Measurements from ENCODE around the gene SEC14L1. TPM values are rescaled to one million over a fixed set of nuclear protein-coding genes. Genes with fewer than 3 reads are reported as not detected.

The SEC14L1 gene
- total RNA-seq = 10 to 100 TPM; 97.3 to 98.5 TPM
- 23.0 TPM for polyA plus RNA-seq (2013, experiment 1 of 2)
- 26.8 TPM for polyA plus RNA-seq (2013, experiment 2 of 2)
- total RNA-seq = 17.2 to 117 (median 41.0) reads per million in 172 experiments

DNA sequence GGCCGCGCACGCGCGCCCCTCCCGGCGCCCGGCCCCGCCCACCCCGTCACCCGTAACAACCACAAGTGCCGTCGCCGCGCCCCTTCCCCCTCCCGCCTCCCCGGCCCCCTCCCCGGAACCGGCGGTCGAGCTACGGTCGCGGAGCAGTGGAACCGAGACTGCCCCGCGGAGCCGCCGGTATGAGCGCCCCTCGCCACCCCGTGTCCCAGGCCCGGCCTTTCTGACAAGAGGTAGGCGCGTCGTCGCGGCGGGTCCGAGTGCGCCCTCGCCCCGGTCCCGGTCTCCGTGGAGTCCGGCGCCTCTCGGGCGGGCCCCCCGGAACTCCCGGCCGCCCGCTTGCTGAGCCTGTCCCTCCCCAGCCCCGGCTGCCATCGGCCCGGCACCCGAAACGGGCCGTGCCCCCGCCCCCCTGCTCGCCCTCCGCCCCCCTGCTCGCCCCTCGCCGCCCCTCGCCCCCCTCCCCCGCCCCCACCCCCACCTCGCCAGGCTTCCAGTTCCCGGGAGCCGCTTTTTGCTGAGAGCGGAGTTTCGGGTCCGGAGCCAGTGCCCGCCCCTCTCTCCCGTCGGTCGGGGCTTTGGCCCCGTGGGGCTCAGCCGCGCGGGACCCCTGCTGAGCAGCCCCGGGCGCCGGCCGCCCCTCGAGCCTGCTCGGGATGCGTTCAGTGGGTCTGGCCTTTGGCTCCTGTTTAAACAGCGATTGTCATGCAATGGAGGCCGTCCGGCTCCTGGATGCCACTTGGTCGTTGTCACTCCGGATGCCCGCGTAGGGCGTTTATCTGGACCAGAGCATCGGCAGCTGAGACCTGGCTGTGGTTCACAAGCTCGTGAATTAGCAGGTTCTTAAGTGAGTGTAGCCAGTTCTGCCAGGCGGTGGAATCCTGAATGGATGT is at the start of gene SEC14L1:
TSS of gene SEC14L1 (plus strand) at position 92 of the 890 bp plus-strand sequence. CDS start 2,628 bp downstream, outside the sequence.
- Mint-ChIP-seq H3K27ac (peak within 1 kb of the TSS; percentile 95), H3K4me3 (peak within 1 kb of the TSS; percentile 98), H3K4me1 (ENCODE audit: low read depth) (peaks cover 68% of the 10 kb centered on the region), H3K27me3 (no peaks in the 10 kb centered on the region), H3K36me3 (ENCODE audit: low read depth) (peaks cover 53% of the 10 kb centered on the region), H3K9me3 (peaks cover 2% of the 10 kb centered on the region)
- Histone ChIP-seq H3K9me3 (ENCODE audit: control insufficient read depth in 1 of 2, insufficient read depth in 1 of 2, low read length in 2 of 2) (peaks cover 0 to 18% of the 10 kb centered on the region in 2 experiments), H3K36me3 (ENCODE audit: insufficient read depth, low read length) (peaks cover 18% of the 10 kb centered on the region), H3K27me3 (ENCODE audit: control insufficient read depth in 1 of 2, insufficient read depth in 2 of 2, low read length in 2 of 2) (no peaks in the 10 kb centered on the region), H3K4me1 (ENCODE audit: insufficient read depth, low read length) (peaks cover 54% of the 10 kb centered on the region), H3K4me3 (ENCODE audit: low read length) (peak within 1 kb of the TSS; percentile 74), H3K27ac (ENCODE audit: low read depth in 1 of 2, low read length in 2 of 2) (peak within 1 kb of the TSS; percentile 84 to 86)
- POLR2A ChIA-PET = interaction anchor here (0.6 to 3.4 kb wide), 26 partner anchors 10 to 985 kb away, joined by 3 to 58 read pairs (median 4); partner anchors contain the start of genes MFSD11, SRSF2 and TNRC6C
- TF ChIP-seq, protein P1, sequence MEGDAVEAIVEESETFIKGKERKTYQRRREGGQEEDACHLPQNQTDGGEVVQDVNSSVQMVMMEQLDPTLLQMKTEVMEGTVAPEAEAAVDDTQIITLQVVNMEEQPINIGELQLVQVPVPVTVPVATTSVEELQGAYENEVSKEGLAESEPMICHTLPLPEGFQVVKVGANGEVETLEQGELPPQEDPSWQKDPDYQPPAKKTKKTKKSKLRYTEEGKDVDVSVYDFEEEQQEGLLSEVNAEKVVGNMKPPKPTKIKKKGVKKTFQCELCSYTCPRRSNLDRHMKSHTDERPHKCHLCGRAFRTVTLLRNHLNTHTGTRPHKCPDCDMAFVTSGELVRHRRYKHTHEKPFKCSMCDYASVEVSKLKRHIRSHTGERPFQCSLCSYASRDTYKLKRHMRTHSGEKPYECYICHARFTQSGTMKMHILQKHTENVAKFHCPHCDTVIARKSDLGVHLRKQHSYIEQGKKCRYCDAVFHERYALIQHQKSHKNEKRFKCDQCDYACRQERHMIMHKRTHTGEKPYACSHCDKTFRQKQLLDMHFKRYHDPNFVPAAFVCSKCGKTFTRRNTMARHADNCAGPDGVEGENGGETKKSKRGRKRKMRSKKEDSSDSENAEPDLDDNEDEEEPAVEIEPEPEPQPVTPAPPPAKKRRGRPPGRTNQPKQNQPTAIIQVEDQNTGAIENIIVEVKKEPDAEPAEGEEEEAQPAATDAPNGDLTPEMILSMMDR (IDR thresholded peaks at IDR 0.05) = no peak
- CTCF ChIA-PET = interaction anchor here (2.8 kb wide), 1 partner anchor 53 kb away, joined by 19 read pairs; no protein-coding TSS in a partner anchor
- intact Hi-C loops (cut with DNase I, micrococcal nuclease) = loop anchor here (1.0 to 5.0 kb wide), 5 partner anchors 13 to 414 kb away; partner anchors contain the start of genes JMJD6 (in 1 of the 2) and METTL23 (in 1 of the 2)
- DNase-seq (peak in 13 of 14 experiments; percentile 4 to 60 (median 19)), ATAC-seq (ENCODE audit: poor library complexity) (no peak)

DNA sequence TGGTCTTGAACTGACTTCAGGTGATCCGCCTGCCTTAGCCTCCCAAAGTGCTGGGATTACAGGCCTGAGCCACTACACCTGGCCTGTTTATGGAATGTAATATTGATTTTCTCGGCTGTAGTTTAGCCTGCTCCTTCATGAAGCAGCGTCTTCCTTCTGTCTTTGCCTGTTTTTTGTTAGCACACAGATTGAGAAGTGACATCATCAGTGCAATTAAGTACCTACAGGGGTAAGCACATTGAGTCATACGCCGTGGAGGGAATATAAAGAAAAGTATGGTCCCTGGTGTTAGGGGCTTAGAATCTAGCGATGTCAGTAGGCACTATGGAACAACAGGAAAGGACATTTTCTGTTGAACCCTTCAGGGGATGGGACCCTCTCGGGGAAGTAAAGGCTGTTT is 48.7 kb upstream of the SEC14L1 start:
- Histone ChIP-seq H3K9me3 (ENCODE audit: control insufficient read depth in 1 of 2, insufficient read depth in 1 of 2, low read length in 2 of 2) (no peaks in the 10 kb centered on the region), H3K4me3 (ENCODE audit: low read length) (no peak overlapping the region), H3K36me3 (ENCODE audit: insufficient read depth, low read length) (peaks cover 57% of the 10 kb centered on the region), H3K4me1 (ENCODE audit: insufficient read depth, low read length) (peaks cover 37% of the 10 kb centered on the region), H3K27me3 (ENCODE audit: control insufficient read depth in 1 of 2, insufficient read depth in 2 of 2, low read length in 2 of 2) (no peaks in the 10 kb centered on the region), H3K27ac (ENCODE audit: low read depth in 1 of 2, low read length in 2 of 2) (no peak overlapping the region)
- POLR2A ChIA-PET = no interaction called here
- Mint-ChIP-seq H3K36me3 (ENCODE audit: low read depth) (peaks cover 83% of the 10 kb centered on the region), H3K4me3 (peak overlapping the region; percentile 18), H3K27me3 (no peaks in the 10 kb centered on the region), H3K9me3 (no peaks in the 10 kb centered on the region), H3K4me1 (ENCODE audit: low read depth) (peaks cover 47% of the 10 kb centered on the region), H3K27ac (peak overlapping the region; percentile 79)
- intact Hi-C loops (cut with DNase I, micrococcal nuclease) = no loop called here
- TF ChIP-seq, protein P1 (IDR thresholded peaks at IDR 0.05) = no peak
- CTCF ChIA-PET = no interaction called here
- ATAC-seq (ENCODE audit: poor library complexity) (no peak), DNase-seq (no peak)

DNA sequence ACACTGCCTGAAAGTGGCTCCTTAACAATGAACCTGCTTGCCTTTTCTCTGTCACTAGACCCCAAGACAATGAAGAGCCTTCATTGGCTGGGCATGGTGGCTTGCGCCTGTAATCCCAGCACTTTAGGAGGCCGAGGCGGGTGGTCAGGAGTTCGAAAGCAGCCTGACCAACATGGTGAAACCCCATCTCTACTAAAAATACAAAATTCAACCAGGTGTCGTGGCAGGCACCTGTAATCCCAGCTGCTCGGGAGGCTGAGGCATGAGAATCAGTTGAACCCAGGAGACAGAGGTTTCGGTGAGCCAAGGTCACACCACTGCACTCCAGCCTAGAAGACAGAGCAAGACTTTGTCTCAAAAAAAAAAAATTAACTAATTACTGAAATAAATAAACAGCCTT is 45.3 kb upstream of the SEC14L1 start:
- Histone ChIP-seq H3K4me3 (ENCODE audit: low read length) (no peak overlapping the region), H3K9me3 (ENCODE audit: control insufficient read depth in 1 of 2, insufficient read depth in 1 of 2, low read length in 2 of 2) (no peaks in the 10 kb centered on the region), H3K36me3 (ENCODE audit: insufficient read depth, low read length) (peaks cover 51% of the 10 kb centered on the region), H3K4me1 (ENCODE audit: insufficient read depth, low read length) (peaks cover 26% of the 10 kb centered on the region), H3K27me3 (ENCODE audit: control insufficient read depth in 1 of 2, insufficient read depth in 2 of 2, low read length in 2 of 2) (no peaks in the 10 kb centered on the region), H3K27ac (ENCODE audit: low read depth in 1 of 2, low read length in 2 of 2) (no peak overlapping the region)
- ChIA-PET CTCF (no interaction called here), POLR2A (interaction anchor here (0.7 kb wide), 2 partner anchors 8 to 968 kb away, joined by 3 read pairs; no protein-coding TSS in a partner anchor)
- ATAC-seq (ENCODE audit: poor library complexity) (no peak), DNase-seq (no peak)
- Mint-ChIP-seq H3K27ac (no peak overlapping the region), H3K4me3 (no peak overlapping the region), H3K4me1 (ENCODE audit: low read depth) (peaks cover 48% of the 10 kb centered on the region), H3K27me3 (no peaks in the 10 kb centered on the region), H3K9me3 (no peaks in the 10 kb centered on the region), H3K36me3 (ENCODE audit: low read depth) (peaks cover 82% of the 10 kb centered on the region)
- intact Hi-C loops (cut with DNase I, micrococcal nuclease) = loop anchor here in 1 of 2 experiments (5.0 kb wide), 1 partner anchor 97 kb away; no protein-coding TSS in a partner anchor
- TF ChIP-seq, protein P1 (IDR thresholded peaks at IDR 0.05) = no peak
